ENCODE results near the gene NEUROD1.

Gene NEUROD1

DNA sequence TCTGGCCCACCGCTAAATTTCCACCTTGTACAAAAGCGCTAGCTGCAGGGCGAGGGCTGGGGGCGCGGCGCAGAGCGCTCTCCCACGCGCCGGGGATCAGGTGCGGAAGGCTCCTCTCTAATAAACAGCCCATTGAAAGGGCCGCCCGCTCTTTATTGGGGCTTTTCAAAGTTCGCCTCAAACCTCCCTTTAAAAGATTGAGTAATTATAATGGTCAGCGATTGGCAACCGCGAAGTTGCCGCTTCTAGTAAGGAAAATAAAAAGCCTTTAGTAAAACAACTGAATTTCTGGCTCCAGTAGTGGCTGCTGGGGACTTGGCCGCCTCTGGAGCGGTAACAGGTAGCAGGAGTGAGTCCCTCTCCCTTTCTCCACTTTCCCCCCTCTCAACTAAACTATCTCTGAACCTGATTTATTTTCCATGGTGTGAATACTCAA lies 755 bp downstream of the NEUROD1 start:
- no peak for FAIRE-seq

DNA sequence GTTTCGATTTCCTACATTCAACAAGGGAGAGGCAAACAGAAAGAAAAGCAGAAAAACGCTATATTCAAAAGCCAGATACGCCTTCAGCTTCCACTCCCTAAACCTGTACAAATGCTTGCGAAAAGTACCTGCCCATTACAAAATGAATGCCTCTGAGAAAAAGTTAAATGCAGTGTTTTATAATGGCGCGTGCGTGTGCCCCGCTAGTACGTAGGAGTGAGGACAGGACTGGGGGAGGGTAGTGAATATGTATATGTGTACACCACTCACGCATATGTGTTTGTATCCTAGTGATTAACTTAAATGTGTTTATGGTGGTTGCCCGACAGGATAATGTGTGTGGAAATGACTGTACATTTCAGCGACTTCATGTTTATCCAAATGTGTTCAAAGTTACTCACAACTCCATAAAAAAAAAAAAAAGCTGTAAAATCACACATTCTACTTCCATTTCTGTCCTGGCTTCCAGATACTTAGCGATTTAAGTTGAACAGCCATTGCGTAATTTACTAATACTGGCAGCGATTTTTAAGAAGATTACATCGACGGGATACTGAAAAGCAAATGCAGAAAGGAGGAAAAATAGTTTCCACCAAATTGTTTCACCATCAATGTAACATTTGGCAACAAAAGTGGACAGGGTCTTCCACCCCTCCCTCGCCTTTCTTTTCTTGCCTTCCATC lies 1.3 kb downstream of the NEUROD1 start:
- no peak for FAIRE-seq

DNA sequence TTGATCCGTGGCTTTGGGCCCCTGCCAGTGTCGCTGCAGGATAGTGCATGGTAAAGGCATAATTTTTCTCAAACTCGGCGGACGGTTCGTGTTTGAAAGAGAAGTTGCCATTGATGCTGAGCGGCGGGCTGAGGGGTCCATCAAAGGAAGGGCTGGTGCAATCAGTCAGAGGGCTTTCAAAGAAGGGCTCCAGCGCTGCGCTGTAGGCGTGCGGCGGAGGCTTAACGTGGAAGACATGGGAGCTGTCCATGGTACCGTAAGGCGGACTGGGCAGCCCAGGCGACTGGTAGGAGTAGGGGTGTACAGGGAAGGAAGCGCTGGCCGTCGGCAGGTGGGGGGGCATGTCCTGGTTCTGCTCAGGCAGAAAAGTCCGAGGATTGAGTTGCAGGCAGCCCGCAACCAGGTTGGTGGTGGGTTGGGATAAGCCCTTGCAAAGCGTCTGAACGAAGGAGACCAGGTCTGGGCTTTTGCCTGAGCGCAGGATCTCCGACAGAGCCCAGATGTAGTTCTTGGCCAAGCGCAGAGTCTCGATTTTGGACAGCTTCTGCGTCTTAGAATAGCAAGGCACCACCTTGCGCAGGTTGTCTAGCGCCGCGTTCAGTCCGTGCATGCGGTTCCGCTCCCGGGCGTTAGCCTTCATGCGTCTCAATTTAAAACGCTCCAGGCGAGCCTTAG lies 2.3 kb downstream of the NEUROD1 start:
- no peak for FAIRE-seq

DNA sequence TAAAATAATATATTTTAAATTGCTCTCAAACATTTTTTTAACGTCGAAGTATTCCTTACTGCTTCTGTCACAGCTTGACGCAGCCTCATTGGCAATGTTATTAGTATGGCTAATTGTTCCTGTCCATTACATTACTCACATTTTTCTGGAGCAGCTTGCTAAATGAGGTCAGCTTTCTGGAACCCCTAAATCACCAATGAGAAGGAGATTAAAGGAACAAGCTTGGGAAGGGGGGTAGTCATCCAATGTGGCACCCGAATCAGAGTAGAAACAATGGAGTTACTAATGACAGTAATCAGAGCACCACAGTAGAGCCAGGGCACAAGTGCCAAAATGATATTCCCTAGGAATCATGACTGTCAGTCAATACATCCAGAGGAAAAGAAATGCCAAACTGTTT lies 5.1 kb downstream of the NEUROD1 start:
- FAIRE-seq: no peak

DNA sequence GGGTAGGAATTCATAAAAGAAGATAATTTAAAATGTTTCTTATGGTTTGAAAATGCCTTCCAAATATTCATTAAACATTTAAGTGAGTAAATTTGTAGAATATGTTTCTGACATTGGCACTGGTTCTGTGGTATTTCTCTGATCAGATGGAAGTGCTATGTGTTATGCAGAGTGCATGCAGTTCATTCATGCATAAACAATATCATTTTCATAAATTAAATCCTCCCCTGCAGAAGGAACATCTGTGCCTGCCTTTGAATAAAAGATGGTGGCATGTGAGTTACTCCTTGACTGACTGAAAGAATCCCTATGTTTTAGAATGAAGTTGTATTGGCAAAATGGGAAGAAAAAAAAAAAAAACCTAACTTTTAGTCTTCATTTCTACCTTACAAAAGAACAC lies 5.9 kb downstream of the NEUROD1 start:
- FAIRE-seq: no peak

DNA sequence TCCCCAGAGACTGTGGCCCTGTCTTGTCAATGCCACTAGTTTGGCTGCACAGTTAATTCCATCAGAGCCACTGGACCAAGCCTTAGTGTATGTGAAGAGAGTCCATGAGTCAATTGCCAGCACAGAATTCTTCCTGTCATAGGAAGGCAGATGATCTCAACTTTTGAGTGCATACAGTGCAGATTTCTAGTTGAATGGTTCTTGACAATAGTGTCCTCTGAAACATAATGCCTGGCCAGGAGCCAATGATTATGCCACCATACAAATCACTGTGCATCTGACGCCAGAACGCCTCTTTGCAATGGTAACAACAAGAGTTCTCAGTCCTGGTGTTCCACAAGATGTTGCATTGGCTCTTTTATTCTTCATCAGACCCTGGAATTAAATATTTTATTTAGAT lies 7.1 kb downstream of the NEUROD1 start:
- FAIRE-seq: no peak

DNA sequence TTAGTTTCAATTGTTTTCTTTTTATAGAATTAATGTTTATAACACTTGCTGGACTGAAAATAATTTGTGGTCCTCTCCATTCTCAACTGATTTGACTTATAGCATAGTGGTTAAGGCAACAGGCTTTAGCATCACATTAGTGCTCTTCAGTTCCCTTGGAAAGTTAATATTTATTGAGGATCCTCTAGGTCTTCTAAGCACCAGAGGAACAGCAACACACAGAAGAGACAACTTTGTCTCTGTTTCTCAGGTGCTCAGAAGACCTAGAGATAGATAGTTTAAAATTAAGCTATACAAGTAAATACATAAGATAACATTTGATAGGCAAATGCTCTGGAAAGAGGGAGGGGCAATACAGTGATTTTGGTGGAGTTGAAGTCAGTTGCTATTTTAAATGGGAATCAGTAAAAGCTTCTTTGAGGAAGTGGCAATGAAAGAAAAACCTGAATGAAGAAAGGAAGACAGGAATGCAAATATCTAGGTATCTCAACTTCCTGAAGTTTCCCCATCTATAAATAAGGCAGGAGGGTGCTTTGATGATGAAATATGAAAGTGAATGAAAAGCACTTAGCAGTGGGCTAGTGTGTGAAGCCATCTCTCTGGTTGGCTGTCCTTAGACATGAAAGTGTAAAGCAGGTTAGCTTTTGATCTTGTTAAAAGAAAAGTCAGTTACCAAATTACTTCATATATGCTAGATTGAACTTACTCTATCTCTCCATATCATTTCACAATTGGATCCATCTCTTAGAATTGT lies 7.9 kb downstream of the NEUROD1 start:
- FAIRE-seq: no peak

DNA sequence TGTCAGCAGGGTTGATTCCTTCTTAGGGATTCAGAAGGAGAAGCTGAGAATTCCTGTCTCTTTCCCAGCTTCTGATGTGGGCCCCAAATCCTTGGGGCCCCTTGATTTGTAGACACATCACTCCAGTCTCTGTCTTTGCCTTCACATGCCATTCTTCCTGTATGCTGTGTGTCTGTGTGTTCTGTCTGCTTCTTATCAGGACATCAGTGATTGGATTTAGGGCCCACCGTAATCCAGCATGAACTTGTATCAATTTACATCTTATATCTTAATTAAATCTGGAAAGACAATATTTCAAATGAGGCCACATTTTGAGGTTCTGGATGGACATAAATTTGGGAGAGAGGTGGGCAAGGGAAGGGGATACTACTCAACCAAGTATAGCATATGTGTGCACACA lies 9.7 kb downstream of the NEUROD1 start:
- FAIRE-seq: no peak

DNA sequence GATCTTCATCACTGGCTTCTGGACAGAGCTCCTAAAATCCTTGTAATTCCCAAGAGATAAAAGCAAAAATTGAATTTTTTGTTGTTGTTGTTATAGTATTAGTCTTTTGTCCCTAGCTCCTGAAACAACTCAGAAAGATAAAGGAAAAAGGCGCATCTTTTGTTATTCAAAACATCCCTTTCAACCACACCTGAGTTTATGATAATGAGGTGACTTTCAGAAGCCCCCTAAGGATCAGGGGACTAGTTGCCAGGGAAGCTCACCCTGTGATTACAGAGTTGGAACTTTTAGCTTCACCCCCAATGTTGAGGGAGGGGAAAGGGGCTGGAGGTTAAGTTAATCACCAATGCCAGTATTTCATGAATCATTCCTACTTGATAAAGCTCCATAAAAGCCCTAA lies 13.1 kb downstream of the NEUROD1 start:
- no peak for FAIRE-seq

DNA sequence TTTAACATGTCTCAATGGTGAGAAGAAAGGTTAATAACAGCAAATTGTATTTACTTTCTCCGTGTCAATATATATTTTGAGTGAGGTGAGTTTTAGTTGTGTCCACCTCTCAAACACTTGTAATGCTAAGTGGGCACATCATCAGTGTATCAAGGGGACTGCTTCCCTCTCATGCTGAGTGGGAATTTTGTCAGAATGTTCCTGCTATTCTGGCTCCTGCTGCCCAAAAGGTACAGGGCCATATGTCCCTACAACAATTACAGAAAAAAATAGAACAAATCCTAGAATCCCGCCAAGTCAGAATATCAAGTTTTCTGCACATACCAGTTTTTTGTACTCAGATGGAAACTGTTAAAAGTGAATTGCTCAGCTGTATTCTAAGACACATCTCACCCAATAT lies 18.0 kb downstream of the NEUROD1 start:
- peak; percentile 43 for FAIRE-seq

DNA sequence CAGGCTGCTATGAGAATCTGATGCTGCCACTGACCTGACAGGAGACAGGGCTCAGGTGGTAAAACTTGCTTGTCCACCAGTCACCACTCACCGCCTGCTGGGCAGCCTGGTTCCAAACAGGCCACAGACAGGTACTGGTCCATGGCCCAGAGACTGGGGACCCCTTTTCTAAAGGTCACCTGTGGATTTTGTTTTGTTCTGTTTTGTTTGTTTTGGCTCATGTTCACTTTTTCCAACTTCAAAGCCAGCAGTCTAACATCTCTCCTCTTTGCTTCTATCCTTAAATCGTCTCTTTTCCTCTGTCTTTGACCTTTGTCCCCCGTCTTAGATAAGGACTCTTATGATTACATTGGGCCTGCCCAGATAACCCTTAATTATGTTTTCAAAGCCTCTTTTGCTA lies 20.1 kb downstream of the NEUROD1 start:
- FAIRE-seq: no peak

DNA sequence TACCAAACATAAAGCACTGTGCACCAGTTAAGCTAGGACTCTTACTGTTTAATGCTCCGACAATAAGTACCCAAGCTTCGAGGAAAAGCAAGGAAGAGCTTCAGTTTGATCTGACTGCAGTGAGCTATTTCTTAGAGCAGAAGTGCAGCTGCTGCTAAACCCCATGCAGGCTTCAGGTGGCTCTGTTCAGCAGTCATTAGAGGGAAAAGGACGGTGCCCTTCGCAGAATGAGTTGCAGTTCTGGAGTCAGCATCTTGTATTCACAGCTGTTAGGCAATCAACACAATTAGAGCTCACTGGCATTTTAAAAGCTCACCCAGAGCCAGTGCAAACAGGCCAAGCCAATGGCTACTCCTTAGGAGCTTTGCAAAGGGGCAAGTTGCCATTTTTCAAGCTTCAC lies 21.9 kb downstream of the NEUROD1 start:
- FAIRE-seq: peak; percentile 96

DNA sequence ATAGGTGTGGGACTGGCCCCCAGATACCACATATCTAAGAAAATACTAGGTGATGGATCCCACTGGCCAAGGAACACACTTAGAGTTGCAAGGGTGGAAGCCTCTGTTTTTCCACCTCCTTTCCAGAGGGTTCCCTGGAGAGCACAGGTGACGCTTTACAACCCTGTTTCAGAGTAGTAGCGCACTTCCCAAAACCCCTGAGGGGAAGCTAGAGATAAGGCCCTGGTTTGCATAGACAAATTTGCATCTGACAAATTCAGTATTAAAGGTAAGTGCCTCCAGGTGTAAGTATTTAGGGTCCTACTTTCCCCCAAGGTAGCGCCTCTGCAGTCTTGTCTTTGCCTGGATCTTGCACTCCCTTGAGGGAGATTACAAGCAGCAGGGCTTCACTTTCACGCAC lies 22.9 kb downstream of the NEUROD1 start:
- no peak for FAIRE-seq

DNA sequence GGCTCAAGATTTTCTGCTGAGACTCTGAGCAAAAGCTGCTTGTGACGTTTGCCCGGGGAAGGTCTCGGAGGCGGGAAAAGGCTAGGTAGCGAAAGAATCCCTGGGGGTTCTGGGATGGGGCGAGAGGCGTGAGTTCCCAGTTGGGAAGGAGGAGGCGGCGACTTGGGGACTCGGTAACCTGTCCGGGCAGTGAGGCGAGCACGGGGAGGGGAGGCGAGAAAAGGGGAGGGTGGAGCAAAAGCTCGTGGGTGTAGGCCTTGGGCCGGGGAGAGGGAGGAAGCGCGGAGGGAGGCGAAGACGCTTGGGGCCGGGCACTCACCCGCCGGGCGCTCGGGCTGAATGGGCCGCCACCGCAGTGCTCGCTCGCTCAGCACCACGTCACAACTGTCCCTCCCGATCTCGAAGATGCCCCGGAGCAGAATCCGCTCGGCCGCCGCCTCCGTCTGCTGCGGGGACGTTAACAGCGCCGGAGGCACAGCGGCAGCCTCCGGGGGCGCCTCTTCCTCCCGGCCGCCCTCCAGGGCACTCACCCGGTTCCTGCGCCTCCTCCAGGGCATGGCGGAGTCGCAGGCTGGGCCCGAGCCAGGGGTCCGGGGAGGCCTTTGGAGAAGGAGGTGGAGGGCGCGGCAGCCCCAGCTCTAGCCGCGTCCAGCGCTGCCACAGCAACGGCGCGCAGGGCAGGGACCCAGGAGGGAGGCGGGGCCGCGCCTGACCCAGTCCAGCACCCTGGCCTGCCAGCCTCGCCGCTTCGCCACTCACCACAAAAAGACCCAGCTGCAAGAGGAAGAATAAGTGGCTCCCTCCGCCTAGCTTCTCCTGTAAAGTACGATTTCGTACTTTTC lies 23.6 kb downstream of the NEUROD1 start, which contains the start of gene CERKL:
Gene CERKL (minus strand): TSS at position 656 of the 842 bp plus-strand sequence. CDS start 99 bp downstream, at position 557.
- no peak for FAIRE-seq

DNA sequence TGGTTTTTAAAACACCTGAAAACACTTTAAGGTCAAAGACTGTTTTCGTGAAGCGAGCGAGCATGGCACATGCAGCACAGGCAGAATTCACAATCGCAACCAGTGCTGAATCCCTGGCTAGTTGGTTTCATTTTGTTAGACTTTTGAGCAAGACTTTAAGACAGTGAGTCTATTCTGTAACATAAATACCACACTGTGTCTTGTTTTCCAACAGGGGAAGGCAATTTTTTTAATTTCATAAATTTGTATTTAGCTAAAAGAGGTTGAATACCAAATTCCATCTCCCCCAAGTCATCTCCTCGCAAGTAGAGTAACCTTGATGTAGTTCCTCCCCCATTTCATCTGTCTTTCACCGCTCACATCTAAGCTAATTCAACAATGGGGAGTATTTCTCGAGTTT lies 24.8 kb downstream of the NEUROD1 start:
- FAIRE-seq: no peak

DNA sequence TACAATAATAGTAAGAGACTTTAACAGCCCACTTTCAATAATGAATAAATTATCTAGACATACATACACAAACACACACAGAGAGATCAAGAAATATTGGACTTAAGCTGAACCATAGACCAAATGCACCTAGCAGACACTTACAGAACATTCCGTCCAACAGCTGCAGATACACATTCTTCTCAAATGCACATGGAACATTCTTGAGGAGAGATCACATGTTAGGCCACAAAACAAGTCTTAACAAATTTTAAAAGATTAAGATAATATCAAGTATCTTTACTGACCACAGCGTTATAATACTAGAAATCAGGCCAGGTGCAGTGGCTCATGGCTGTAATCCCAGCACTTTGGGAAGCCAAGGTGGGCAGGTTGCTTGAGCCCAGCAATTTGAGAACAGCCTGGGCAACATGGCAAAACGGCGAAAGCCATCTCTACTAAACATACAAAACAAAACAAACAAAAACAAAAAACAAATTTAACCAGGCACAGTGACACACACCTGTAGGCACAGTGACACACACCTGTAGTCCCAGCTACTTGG lies 30.8 kb downstream of the NEUROD1 start:
- no peak for FAIRE-seq

DNA sequence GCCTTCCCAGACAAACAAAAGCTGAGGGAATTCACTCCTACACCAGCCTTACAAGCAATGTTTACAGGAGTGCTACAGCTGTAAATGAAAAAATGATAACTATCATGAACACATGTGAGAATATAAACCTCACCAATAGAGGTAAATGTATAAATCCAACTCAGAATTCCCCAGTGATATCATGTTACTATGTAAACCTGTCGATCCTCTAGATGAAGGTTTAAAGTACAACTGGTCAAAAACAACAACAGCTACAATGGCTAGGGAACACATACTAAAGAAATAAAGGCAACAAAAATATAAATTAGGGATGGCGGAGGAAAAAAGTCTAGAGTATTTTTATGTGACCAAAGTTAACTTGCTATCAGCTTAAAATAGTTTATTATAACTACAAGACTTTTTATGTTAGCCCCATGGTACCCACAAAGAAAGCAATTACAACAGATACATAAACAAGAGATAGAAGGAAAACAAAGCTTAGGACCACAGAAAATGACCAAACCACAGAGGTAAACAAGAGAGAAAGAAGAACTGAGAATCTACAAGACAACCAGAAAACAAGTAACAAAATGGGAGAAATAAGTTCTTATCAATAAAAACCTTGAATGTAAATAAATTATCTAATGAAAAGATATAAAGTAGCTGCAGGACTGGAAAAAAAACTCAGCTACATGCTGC lies 31.7 kb downstream of the NEUROD1 start:
- peak; percentile 55 for FAIRE-seq

DNA sequence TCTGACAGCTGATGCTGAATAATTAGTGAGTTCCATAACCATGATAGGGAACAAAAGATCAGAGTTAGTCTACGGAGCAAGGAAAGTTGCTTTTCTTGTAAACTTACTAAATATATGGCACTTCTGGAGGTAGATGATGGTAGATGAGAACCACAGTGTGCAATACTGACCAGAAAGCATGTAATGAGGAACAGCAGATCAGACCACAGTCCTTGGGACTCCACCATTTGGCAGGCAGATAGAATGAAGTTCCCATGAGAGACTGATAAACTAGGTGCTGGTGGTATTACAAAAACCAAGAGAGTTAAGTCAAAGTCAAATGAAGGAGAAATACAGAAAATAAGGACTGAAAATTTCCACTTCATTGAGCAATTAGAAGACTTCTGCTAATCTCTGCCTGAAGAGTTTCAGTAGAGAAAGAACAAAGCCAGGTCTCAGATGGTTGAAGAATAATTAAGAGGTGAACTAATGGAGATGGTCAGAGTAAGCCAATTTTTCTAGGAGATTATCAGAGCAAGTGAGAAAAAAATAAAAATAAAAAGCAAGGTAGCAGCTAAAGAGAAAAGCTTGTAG lies 33.8 kb downstream of the NEUROD1 start:
- FAIRE-seq: no peak

DNA sequence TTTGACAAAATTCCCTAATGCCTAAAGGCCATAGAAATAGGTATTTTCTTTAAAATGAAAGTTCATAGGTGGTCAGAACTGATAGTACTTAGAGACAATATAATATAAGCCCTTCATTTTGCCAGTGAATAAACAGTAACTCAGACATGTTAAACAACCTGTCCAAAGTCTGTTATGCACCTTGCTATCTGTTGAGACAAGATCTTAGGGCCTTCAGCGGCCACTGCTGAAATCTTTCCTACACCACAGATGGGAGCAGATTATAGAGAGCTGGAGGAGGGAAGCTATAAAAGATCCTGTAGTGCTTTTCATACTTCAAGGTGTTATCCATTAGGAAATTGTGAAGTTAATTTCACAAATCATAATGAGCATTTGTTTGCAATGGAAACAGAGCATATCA lies 37.2 kb downstream of the NEUROD1 start:
- FAIRE-seq: no peak

DNA sequence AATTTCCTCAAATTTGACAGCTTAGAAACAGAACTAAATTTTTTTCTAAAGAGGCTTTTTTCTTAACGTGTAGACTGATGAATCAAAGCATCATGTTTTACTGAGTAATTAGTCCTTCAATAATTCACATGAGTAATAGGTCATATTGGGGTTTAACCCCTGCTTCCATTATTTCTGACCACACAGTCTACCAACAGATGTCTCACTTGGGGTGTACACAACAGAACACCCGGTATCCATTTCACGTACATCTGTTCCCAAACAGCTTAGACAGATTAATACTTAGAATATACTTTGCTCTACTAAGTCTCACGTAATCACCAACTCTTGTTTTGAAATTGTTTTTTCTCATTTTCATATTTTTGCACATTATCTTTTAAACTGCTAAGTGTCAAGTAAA lies 38.2 kb downstream of the NEUROD1 start:
- peak; percentile 97 for FAIRE-seq

DNA sequence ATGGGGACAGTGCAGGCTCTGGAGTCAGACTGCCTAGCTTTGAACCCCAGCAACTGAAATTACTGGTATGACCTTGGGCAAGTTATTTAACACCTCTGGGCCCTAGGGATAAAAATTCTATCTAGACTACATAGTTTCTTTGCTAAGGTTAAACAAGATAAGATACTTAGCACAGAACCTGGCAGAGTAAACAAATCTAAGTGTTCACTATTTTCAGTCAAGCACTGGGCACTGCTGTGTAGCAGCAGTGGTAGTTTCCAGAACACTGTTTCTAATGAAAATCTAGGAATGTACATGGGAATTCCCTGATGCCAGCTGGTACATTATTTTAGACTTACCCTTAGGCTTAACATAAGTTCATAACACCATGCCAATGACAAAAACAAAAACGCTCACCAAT lies 40.6 kb downstream of the NEUROD1 start:
- FAIRE-seq: no peak

Data from islet of Langerhans (tissue), 1 donor.